ENCODE data around the gene WNT4.

WNT4 gene

GRCh38 chr1:22117238-22117637 is 25.7 kb downstream of the WNT4 start:
- H3K9me2 ChIP-seq (replicated peaks; ENCODE audit: control insufficient read depth, low read length): no peaks in the 10 kb centered on the region
- no peak overlapping the region for H3K27ac ChIP-seq (ENCODE audit: low read depth, low read length)
- H3K4me3 ChIP-seq (ENCODE audit: low read length): no peak overlapping the region
- no peaks in the 10 kb centered on the region for H3F3A ChIP-seq (ENCODE audit: control insufficient read depth, insufficient read depth)
- H3K79me2 ChIP-seq (ENCODE audit: control insufficient read depth, low read length): no peaks in the 10 kb centered on the region
- H3K36me3 ChIP-seq (ENCODE audit: control insufficient read depth, low read length): peaks cover 4% of the 10 kb centered on the region; the same call in 1 of the 2 replicates
- H3K4me2 ChIP-seq (ENCODE audit: low read length): no peak overlapping the region
- TF ChIP-seq CTCF (IDR thresholded peaks at IDR 0.05; ENCODE audit: low read depth, low read length, poor library complexity, severe bottlenecking) (no peak), EZH2phosphoT487 (IDR thresholded peaks at IDR 0.05; ENCODE audit: borderline replicate concordance, low read length) (no peak)
- H3K27me3 ChIP-seq (ENCODE audit: control insufficient read depth, low read length): no peaks in the 10 kb centered on the region
- no peaks in the 10 kb centered on the region; the same call in 1 of the 2 replicates for H4K20me1 ChIP-seq (ENCODE audit: control insufficient read depth, insufficient read depth, low read depth, low read length)
- H3K4me1 ChIP-seq (ENCODE audit: control insufficient read depth, low read length): peaks cover 17% of the 10 kb centered on the region
- no peaks in the 10 kb centered on the region for H3K9me3 ChIP-seq (ENCODE audit: control insufficient read depth, insufficient read depth, low read length)

GRCh38 chr1:22115286-22115685 is 27.6 kb downstream of the WNT4 start:
- H3K79me2 ChIP-seq (ENCODE audit: control insufficient read depth, low read length): no peaks in the 10 kb centered on the region
- H3K27ac ChIP-seq (ENCODE audit: low read depth, low read length): no peak overlapping the region
- H4K20me1 ChIP-seq (ENCODE audit: control insufficient read depth, insufficient read depth, low read depth, low read length): no peaks in the 10 kb centered on the region; the same call in 1 of the 2 replicates
- no peaks in the 10 kb centered on the region for H3K27me3 ChIP-seq (ENCODE audit: control insufficient read depth, low read length)
- H3K36me3 ChIP-seq (ENCODE audit: control insufficient read depth, low read length): peaks cover 8% of the 10 kb centered on the region; the same call in 1 of the 2 replicates
- no peak overlapping the region for H3K4me2 ChIP-seq (ENCODE audit: low read length)
- no peaks in the 10 kb centered on the region for H3K9me2 ChIP-seq (replicated peaks; ENCODE audit: control insufficient read depth, low read length)
- no peak overlapping the region for H3K4me3 ChIP-seq (ENCODE audit: low read length)
- peaks cover 17% of the 10 kb centered on the region for H3K4me1 ChIP-seq (ENCODE audit: control insufficient read depth, low read length)
- TF ChIP-seq CTCF (IDR thresholded peaks at IDR 0.05; ENCODE audit: low read depth, low read length, poor library complexity, severe bottlenecking) (no peak), EZH2phosphoT487 (IDR thresholded peaks at IDR 0.05; ENCODE audit: borderline replicate concordance, low read length) (no peak)
- H3K9me3 ChIP-seq (ENCODE audit: control insufficient read depth, insufficient read depth, low read length): no peaks in the 10 kb centered on the region
- H3F3A ChIP-seq (ENCODE audit: control insufficient read depth, insufficient read depth): no peaks in the 10 kb centered on the region

GRCh38 chr1:22114083-22115012 is 28.5 kb downstream of the WNT4 start:
- Histone ChIP-seq H3K9me2 (replicated peaks; ENCODE audit: control insufficient read depth, low read length) (no peaks in the 10 kb centered on the region), H4K20me1 (ENCODE audit: control insufficient read depth, insufficient read depth, low read depth, low read length) (no peaks in the 10 kb centered on the region; the same call in 1 of the 2 replicates), H3K79me2 (ENCODE audit: control insufficient read depth, low read length) (no peaks in the 10 kb centered on the region), H3K27me3 (ENCODE audit: control insufficient read depth, low read length) (no peaks in the 10 kb centered on the region), H3F3A (ENCODE audit: control insufficient read depth, insufficient read depth) (no peaks in the 10 kb centered on the region), H3K4me1 (ENCODE audit: control insufficient read depth, low read length) (peaks cover 17% of the 10 kb centered on the region), H3K4me3 (ENCODE audit: low read length) (no peak overlapping the region), H3K27ac (ENCODE audit: low read depth, low read length) (no peak overlapping the region), H3K4me2 (ENCODE audit: low read length) (no peak overlapping the region), H3K9me3 (ENCODE audit: control insufficient read depth, insufficient read depth, low read length) (no peaks in the 10 kb centered on the region), H3K36me3 (ENCODE audit: control insufficient read depth, low read length) (peaks cover 8% of the 10 kb centered on the region; the same call in 1 of the 2 replicates)
- TF ChIP-seq EZH2phosphoT487 (IDR thresholded peaks at IDR 0.05; ENCODE audit: borderline replicate concordance, low read length) (no peak), CTCF (IDR thresholded peaks at IDR 0.05; ENCODE audit: low read depth, low read length, poor library complexity, severe bottlenecking) (no peak)

All from DOHH2 (cell line).